Measurements from ENCODE around the gene LGR4. TPM values are rescaled to one million over a fixed set of nuclear protein-coding genes. Genes with fewer than 3 reads are reported as not detected.
"Not testable (repeated sequence)": the region's sequence is repeated elsewhere in the genome, so short reads cannot be mapped to it uniquely, and the experiment has no call there.

LGR4 gene
- total and polyA plus RNA-seq, 9 of the 15 experiments (the other 6 are each of a cell fraction or from before 2014, with no cell fraction given) = 0.94 to 10.1 (median 5.8) TPM

GRCh38 chr11:27327064-27327463 lies 145.5 kb downstream of the LGR4 start:
- H4K20me1 ChIP-seq (replicated peaks; ENCODE audit: control insufficient read depth, insufficient read depth, low read length); intact Hi-C loops (cut with micrococcal nuclease); H3K4me3 ChIP-seq; H3K9me3 ChIP-seq (replicated peaks; ENCODE audit: control insufficient read depth, insufficient read depth, low read depth, low read length); H2AFZ ChIP-seq (ENCODE audit: low read depth, low read length); DNase-seq (ENCODE audit: extremely low read depth in 1 of 4, low spot score in 3 of 4); H3K4me1 ChIP-seq (replicated peaks in 1 of 2; ENCODE audit: control insufficient read depth in 2 of 2, insufficient read depth in 2 of 2, low read length in 2 of 2); H3K4me2 ChIP-seq (ENCODE audit: insufficient read depth, low read length); BruUV-seq (replicated peaks); ATAC-seq; CTCF ChIA-PET (ENCODE audit: low intra/inter-chr PET ratio); H3K9me1 ChIP-seq (ENCODE audit: control insufficient read depth, insufficient read depth, low read length); POLR2A ChIA-PET; H3K27ac ChIP-seq (ENCODE audit: extremely low read depth, low read depth, low read length); H3K79me2 ChIP-seq (ENCODE audit: control insufficient read depth, insufficient read depth, low read length); in situ Hi-C loops (cut with MboI); H3K9ac ChIP-seq (ENCODE audit: insufficient read depth in 1 of 2, low read depth in 2 of 2, low read length in 2 of 2); H3K36me3 ChIP-seq (ENCODE audit: control insufficient read depth, insufficient read depth, low read length); FAIRE-seq; H3K27me3 ChIP-seq (ENCODE audit: control insufficient read depth in 2 of 2, insufficient read depth in 2 of 2, low read length in 2 of 2): not testable (repeated sequence)
- 0% methylated on average over 1 of the region's 2 CpGs for WGBS (ENCODE audit: insufficient coverage, low coverage, missing lambda C conversion rate)
- TF ChIP-seq CEBPB (tag; IDR thresholded peaks at IDR 0.05) (0 out of 2 replicates have a peak, but pooled peaks have one; percentile 9), ZNF146 (CRISPR knock-in tag; IDR thresholded peaks at IDR 0.05; ENCODE audit: unreplicated experiment) (peak; percentile 21), BCOR (IDR thresholded peaks at IDR 0.05) (peak; percentile 55; the same call in 1 of the 2 replicates)

DNA sequence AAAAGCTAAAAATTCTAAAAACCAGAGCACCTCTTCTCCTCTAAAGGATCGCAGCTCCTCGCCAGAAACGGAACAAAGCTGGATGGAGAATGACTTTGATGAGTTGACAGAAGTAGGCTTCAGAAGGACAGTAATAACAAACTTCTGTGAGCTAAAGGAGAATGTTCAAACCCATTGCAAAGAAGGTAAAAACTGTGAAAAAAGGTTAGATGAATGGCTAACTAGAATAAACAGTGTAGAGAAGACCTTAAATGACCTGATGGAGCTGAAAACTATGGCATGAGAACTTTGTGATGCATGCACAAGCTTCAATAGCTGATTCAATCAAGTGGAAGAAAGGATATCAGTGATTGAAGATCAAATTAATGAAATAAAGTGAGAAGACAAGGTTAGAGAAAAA lies 150.4 kb downstream of the LGR4 start:
- H3K36me3 ChIP-seq (ENCODE audit: control insufficient read depth, insufficient read depth, low read length); H3K27me3 ChIP-seq (ENCODE audit: control insufficient read depth in 2 of 2, insufficient read depth in 2 of 2, low read length in 2 of 2); BruUV-seq (replicated peaks); H4K20me1 ChIP-seq (replicated peaks; ENCODE audit: control insufficient read depth, insufficient read depth, low read length); FAIRE-seq; H3K4me1 ChIP-seq (replicated peaks in 1 of 2; ENCODE audit: control insufficient read depth in 2 of 2, insufficient read depth in 2 of 2, low read length in 2 of 2); CTCF ChIA-PET (ENCODE audit: low intra/inter-chr PET ratio); H2AFZ ChIP-seq (ENCODE audit: low read depth, low read length); in situ Hi-C loops (cut with MboI); H3K9me1 ChIP-seq (ENCODE audit: control insufficient read depth, insufficient read depth, low read length); H3K9ac ChIP-seq (ENCODE audit: insufficient read depth in 1 of 2, low read depth in 2 of 2, low read length in 2 of 2); POLR2A ChIA-PET; intact Hi-C loops (cut with micrococcal nuclease); DNase-seq (ENCODE audit: extremely low read depth in 1 of 4, low spot score in 3 of 4); ATAC-seq; H3K4me3 ChIP-seq; H3K79me2 ChIP-seq (ENCODE audit: control insufficient read depth, insufficient read depth, low read length); H3K9me3 ChIP-seq (replicated peaks; ENCODE audit: control insufficient read depth, insufficient read depth, low read depth, low read length); H3K4me2 ChIP-seq (ENCODE audit: insufficient read depth, low read length); H3K27ac ChIP-seq (ENCODE audit: extremely low read depth, low read depth, low read length): not testable (repeated sequence)
- WGBS (ENCODE audit: insufficient coverage, low coverage, missing lambda C conversion rate) = 23% methylated on average over 3 of the region's 3 CpGs

DNA sequence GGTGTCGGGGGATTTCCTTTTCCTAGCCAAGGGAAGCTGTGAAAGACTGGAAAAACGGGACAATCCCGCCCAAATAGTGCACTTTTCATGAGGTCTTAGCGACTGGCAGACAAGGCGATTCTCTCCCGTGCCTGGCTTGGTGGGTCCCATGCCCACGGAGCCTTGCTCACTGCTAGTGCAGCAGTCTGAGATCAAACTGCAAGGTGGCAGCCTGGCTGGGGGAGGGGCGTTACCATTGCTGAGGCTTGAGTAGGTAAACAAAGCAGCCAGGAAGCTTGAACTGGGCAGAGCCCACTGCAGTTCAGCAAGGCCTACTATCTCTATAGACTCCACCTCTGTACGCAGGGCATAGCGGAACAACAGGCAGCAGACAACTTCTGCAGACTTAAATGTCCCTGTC lies 151.2 kb downstream of the LGR4 start:
- H3K9ac ChIP-seq (ENCODE audit: insufficient read depth in 1 of 2, low read depth in 2 of 2, low read length in 2 of 2); FAIRE-seq; H3K4me1 ChIP-seq (replicated peaks in 1 of 2; ENCODE audit: control insufficient read depth in 2 of 2, insufficient read depth in 2 of 2, low read length in 2 of 2); CTCF ChIA-PET (ENCODE audit: low intra/inter-chr PET ratio); POLR2A ChIA-PET; H3K79me2 ChIP-seq (ENCODE audit: control insufficient read depth, insufficient read depth, low read length); H2AFZ ChIP-seq (ENCODE audit: low read depth, low read length); H3K27ac ChIP-seq (ENCODE audit: extremely low read depth, low read depth, low read length); H3K4me2 ChIP-seq (ENCODE audit: insufficient read depth, low read length); H3K27me3 ChIP-seq (ENCODE audit: control insufficient read depth in 2 of 2, insufficient read depth in 2 of 2, low read length in 2 of 2); H3K4me3 ChIP-seq; DNase-seq (ENCODE audit: extremely low read depth in 1 of 4, low spot score in 3 of 4); BruUV-seq (replicated peaks); in situ Hi-C loops (cut with MboI); H3K9me3 ChIP-seq (replicated peaks; ENCODE audit: control insufficient read depth, insufficient read depth, low read depth, low read length); H3K9me1 ChIP-seq (ENCODE audit: control insufficient read depth, insufficient read depth, low read length); ATAC-seq; intact Hi-C loops (cut with micrococcal nuclease); H4K20me1 ChIP-seq (replicated peaks; ENCODE audit: control insufficient read depth, insufficient read depth, low read length); H3K36me3 ChIP-seq (ENCODE audit: control insufficient read depth, insufficient read depth, low read length): not testable (repeated sequence)
- WGBS (ENCODE audit: insufficient coverage, low coverage, missing lambda C conversion rate) = 22% methylated on average over 10 of the region's 10 CpGs
